B cell (primary cell): ENCODE results near the gene CAV3. TPM values are rescaled to one million over a fixed set of nuclear protein-coding genes. Genes with fewer than 3 reads are reported as not detected.

Experiments used
- ATAC-seq: fragments of 200-7000 bp; cut with Tn5 transposase; one replicate; pipeline ENCODE4 v1.10.0; 2021; ENCODE audit warnings: low read depth, mild to moderate bottlenecking, moderate number of reproducible peaks, moderate library complexity
- CTCF ChIA-PET: fragments of 350-600 bp; sonication (Branson Sonifier 250); formaldehyde crosslinking; loops from one replicate; lab custom pipeline; 2021; ENCODE audit warnings: antibody characterized with exemption, inconsistent platforms; lab: Charles Lee
- POLR2A ChIA-PET: fragments of 350-600 bp; sonication (Branson Sonifier 250); formaldehyde crosslinking; loops from one replicate; lab custom pipeline; 2021; ENCODE audit warnings: antibody characterized with exemption; lab: Charles Lee
- DNase-seq: peaks from one replicate; pipeline ENCODE4 v3.0.0; 2013
- H2AFZ ChIP-seq: 2 replicates; pipeline ENCODE4 v1.6.1; 2012; ENCODE audit warnings: mild to moderate bottlenecking, low read depth, low read length; ENCODE audit not compliant: insufficient read depth, poor library complexity, severe bottlenecking
- H3K27ac ChIP-seq, 2 donors: 1 replicate in 1 of 2; 2 replicates in 1 of 2; pipeline ENCODE4 v1.5.1; 2012 to 2013; ENCODE audit warnings: low read length in 2 of 2, mild to moderate bottlenecking in 2 of 2, moderate library complexity in 1 of 2
- H3K27me3 ChIP-seq, 4 experiments: fragments of 200-600 bp in 1 of 4; sonication (generic) in 1 of 4; replicated peaks in 1 of 4; 1 replicate in 2 of 4; 2 replicates in 2 of 4; pipeline versions ENCODE4 v1.6.1 to v1.7.0; 2013 to 2016; ENCODE audit warnings: low read length in 3 of 4, mild to moderate bottlenecking in 2 of 4, mixed read lengths in 1 of 4, moderate library complexity in 1 of 4; ENCODE audit not compliant: insufficient read depth in 4 of 4, control insufficient read depth in 3 of 4; ENCODE audit errors: control extremely low read depth in 1 of 4
- H3K36me3 ChIP-seq, 2 experiments: replicated peaks in 1 of 2; 1 replicate in 1 of 2; 2 replicates in 1 of 2; pipeline versions ENCODE4 v1.6.1 to v1.7.1; 2013; ENCODE audit warnings: low read length in 1 of 2; ENCODE audit not compliant: insufficient read depth in 2 of 2, control insufficient read depth in 1 of 2; ENCODE audit errors: control extremely low read depth in 1 of 2, extremely low read depth in 1 of 2
- H3K4me1 ChIP-seq, 2 donors: fragments of 200-600 bp in 1 of 2; sonication (generic) in 1 of 2; 1 replicate in 1 of 2; 2 replicates in 1 of 2; pipeline versions ENCODE4 v1.5.1 to v1.6.1; 2013 to 2017; ENCODE audit warnings: low read length in 2 of 2; ENCODE audit not compliant: control insufficient read depth in 2 of 2, insufficient read depth in 2 of 2
- H3K4me2 ChIP-seq: replicated peaks from 2 replicates; pipeline ENCODE3; 2012; ENCODE audit warnings: mild to moderate bottlenecking, low read depth, low read length; ENCODE audit not compliant: poor library complexity, severe bottlenecking
- H3K4me3 ChIP-seq, 5 experiments: fragments of 200-600 bp in 1 of 5; sonication (generic) in 1 of 5; 1 replicate in 3 of 5; 2 replicates in 2 of 5; pipeline versions ENCODE4 v1.5.1 to v1.7.0; 2011 to 2016; ENCODE audit warnings: low read length in 4 of 5, mild to moderate bottlenecking in 4 of 5, low read depth in 2 of 5, control low read depth in 1 of 5, moderate library complexity in 1 of 5; ENCODE audit not compliant: insufficient read depth in 1 of 5; ENCODE audit errors: control extremely low read depth in 1 of 5, extremely low read depth in 1 of 5
- H3K79me2 ChIP-seq: fragments of 200-600 bp; sonication (generic); one replicate; pipeline ENCODE4 v1.6.0; 2016; ENCODE audit warnings: low read length; ENCODE audit not compliant: control insufficient read depth, insufficient read depth
- H3K9ac ChIP-seq: fragments of 200-600 bp; sonication (generic); 2 replicates; pipeline ENCODE4 v1.6.1; 2017; ENCODE audit warnings: mild to moderate bottlenecking, low read length, moderate library complexity
- H3K9me3 ChIP-seq, 3 donors: one replicate each; pipeline versions ENCODE4 v1.6.1 to v1.7.1; 2013; ENCODE audit warnings: low read length in 2 of 3; ENCODE audit not compliant: control insufficient read depth in 2 of 3, insufficient read depth in 1 of 3; ENCODE audit errors: control extremely low read depth in 1 of 3
- H4K20me1 ChIP-seq: 2 replicates; pipeline ENCODE4 v1.6.0; 2012; ENCODE audit warnings: mild to moderate bottlenecking, low read length; ENCODE audit not compliant: insufficient read depth, control insufficient read depth, poor library complexity, severe bottlenecking
- H3K27ac Mint-ChIP-seq: one replicate; pipeline ENCODE4 v1.8.0; 2021; ENCODE audit warnings: mixed read lengths
- H3K27me3 Mint-ChIP-seq: one replicate; pipeline ENCODE4 v1.8.0; 2021; ENCODE audit warnings: mixed read lengths
- H3K4me1 Mint-ChIP-seq: one replicate; pipeline ENCODE4 v1.8.0; 2021; ENCODE audit warnings: mixed read lengths
- H3K4me3 Mint-ChIP-seq: one replicate; pipeline ENCODE4 v1.8.0; 2021; ENCODE audit warnings: mixed read lengths
- H3K9me3 Mint-ChIP-seq: one replicate; pipeline ENCODE4 v1.8.0; 2022; ENCODE audit warnings: mixed read lengths; ENCODE audit not compliant: insufficient read depth
- CTCF ChIP-seq: fragments of 200-600 bp; IDR thresholded peaks from one replicate; pipeline ENCODE4 v1.8.0; 2022; ENCODE audit warnings: antibody characterized with exemption, mild to moderate bottlenecking
- EZH2 ChIP-seq: IDR thresholded peaks from 2 replicates; pipeline ENCODE4 v1.6.1; 2012; ENCODE audit warnings: borderline replicate concordance, low read depth, mild to moderate bottlenecking, moderate library complexity, low read length; ENCODE audit not compliant: insufficient read depth, poor library complexity, severe bottlenecking
- WGBS: methylation state at CpG from one replicate; pipeline ENCODE4 v1.1.5; 2013; ENCODE audit warnings: missing lambda C conversion rate; ENCODE audit not compliant: insufficient coverage; 5-methylcytosine and 5-hydroxymethylcytosine counted together
- intact Hi-C: fragments of 100-400 bp; cut with micrococcal nuclease; formaldehyde crosslinking; loops from one replicate; pipeline ENCODE4 v1.10.0; 2022
- polyA plus RNA-seq: library from polyadenylated mRNA; depleted of rRNA; stranded (reverse); fragments of >200 nt; gene quantifications from 2 replicates; pipeline ENCODE4 v1.2.3, GENCODE V29; 2012
- total RNA-seq, 2 donors: library from RNA; stranded (reverse); fragments of 120-200 nt in 1 of 2; gene quantifications; 1 replicate in 1 of 2; 2 replicates in 1 of 2; pipeline versions ENCODE4 v1.2.3 to v1.2.4, GENCODE V29; 2013 to 2022

Gene CAV3
- total and polyA plus RNA-seq, 2 donors (not counting 1 experiment from before 2014, with no cell fraction given) = not detected

DNA sequence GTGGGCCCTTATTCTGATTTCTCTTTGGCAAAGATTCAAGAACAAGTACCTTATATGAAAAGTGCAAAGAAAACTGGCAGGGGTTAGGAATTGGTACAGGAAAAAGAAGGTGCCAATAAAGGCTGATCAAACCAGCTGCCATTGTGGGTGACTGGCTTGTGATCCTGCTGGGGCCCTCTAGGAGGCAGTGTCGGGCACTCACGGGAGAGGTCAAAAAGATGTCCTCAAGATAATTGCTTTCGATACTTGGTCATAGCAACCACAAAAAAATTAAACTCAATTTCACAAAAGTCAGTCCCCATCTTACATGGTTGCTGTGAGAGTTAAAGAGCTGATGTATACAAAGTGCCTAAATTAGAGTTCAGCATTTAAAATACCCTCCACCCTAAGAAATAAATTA lies 31.0 kb upstream of the CAV3 start:
- Mint-ChIP-seq H3K4me3 (no peak overlapping the region), H3K4me1 (no peaks in the 10 kb centered on the region), H3K27ac (no peak overlapping the region), H3K9me3 (peaks cover 4% of the 10 kb centered on the region), H3K27me3 (peaks cover under 1% of the 10 kb centered on the region)
- intact Hi-C loops = no loop called here
- Histone ChIP-seq H3K27me3 (no peaks in the 10 kb centered on the region), H3K36me3 (no peaks in the 10 kb centered on the region), H3K79me2 (no peaks in the 10 kb centered on the region), H3K4me1 (no peaks in the 10 kb centered on the region), H3K9ac (no peak overlapping the region), H3K27ac (no peak overlapping the region), H4K20me1 (no peaks in the 10 kb centered on the region), H3K9me3 (peaks cover 0 to 6% (median 1%) of the 10 kb centered on the region in 3 donors), H3K4me2 (no peak overlapping the region), H3K4me3 (no peak overlapping the region), H2AFZ (no peak overlapping the region)
- ChIA-PET POLR2A (no interaction called here), CTCF (no interaction called here)
- WGBS = no CpG with 5 or more reads among the region's 3 CpGs
- ATAC-seq (no peak), DNase-seq (no peak)
- TF ChIP-seq CTCF (no peak), EZH2 (no peak)

DNA sequence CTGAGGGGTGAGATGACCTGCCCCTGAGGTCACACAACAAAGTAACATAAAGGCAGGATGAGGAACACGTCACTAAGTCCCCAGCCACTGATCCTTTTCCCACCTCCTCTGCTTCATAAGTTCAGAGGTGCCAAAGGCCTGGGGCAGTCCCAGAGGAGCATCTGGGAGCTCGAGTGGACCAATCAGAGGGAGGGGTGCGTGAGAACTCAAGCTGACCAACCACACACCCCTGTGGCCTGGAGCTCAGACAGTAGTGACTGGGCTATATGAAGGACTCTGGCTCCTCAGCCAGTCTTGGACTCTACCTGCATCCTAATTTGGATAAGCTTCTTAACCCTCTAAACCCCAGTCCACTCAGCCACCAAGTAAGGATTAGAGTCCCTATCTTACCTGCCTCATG lies 28.0 kb upstream of the CAV3 start:
- H3K4me2 ChIP-seq = no peak overlapping the region
- ATAC-seq (no peak), DNase-seq (no peak)
- Mint-ChIP-seq H3K27me3 (peaks cover 5% of the 10 kb centered on the region), H3K27ac (no peak overlapping the region), H3K4me1 (no peaks in the 10 kb centered on the region), H3K4me3 (no peak overlapping the region), H3K9me3 (no peaks in the 10 kb centered on the region)
- H3K27ac ChIP-seq = no peak overlapping the region
- H3K4me1 ChIP-seq = no peaks in the 10 kb centered on the region
- no peaks in the 10 kb centered on the region for H3K27me3 ChIP-seq
- peaks cover 0 to 6% (median 1%) of the 10 kb centered on the region in 3 donors for H3K9me3 ChIP-seq
- WGBS = 77% methylated on average over 3 of the region's 3 CpGs
- H4K20me1 ChIP-seq = no peaks in the 10 kb centered on the region
- no peak overlapping the region for H2AFZ ChIP-seq
- H3K36me3 ChIP-seq = no peaks in the 10 kb centered on the region
- CTCF ChIA-PET = no interaction called here
- H3K4me3 ChIP-seq = no peak overlapping the region
- no peak for TF ChIP-seq CTCF
- no peak for TF ChIP-seq EZH2
- no peaks in the 10 kb centered on the region for H3K79me2 ChIP-seq
- POLR2A ChIA-PET = no interaction called here
- intact Hi-C loops = no loop called here
- H3K9ac ChIP-seq = no peak overlapping the region
